ENCODE data around the gene UVRAG. TPM values are rescaled to one million over a fixed set of nuclear protein-coding genes. Genes with fewer than 3 reads are reported as not detected.
"Not testable (repeated sequence)": the region's sequence is repeated elsewhere in the genome, so short reads cannot be mapped to it uniquely, and the experiment has no call there.

The UVRAG gene
- total RNA-seq, 6 donors from 2014 or later = 23.3 to 72.3 (median 28.5) TPM

- 77 to 91% methylated on average over 9 of the region's 9 CpGs for WGBS, 2 donors
- no peaks in the 10 kb centered on the region for H3K9me3 ChIP-seq
- no peak for ATAC-seq (ENCODE audit: low FRiP score in 2 of 2)
- H3K4me1 ChIP-seq = no peaks in the 10 kb centered on the region
- H3K36me3 ChIP-seq = peaks cover 0 to 14% (median 0%) of the 10 kb centered on the region in 4 donors
- no peak overlapping the region for H3K27ac ChIP-seq
- H3K4me3 ChIP-seq = no peak overlapping the region
- TF ChIP-seq POLR2AphosphoS5 (IDR thresholded peaks at IDR 0.05) (no peak), EP300 (IDR thresholded peaks at IDR 0.05) (no peak), CTCF (IDR thresholded peaks at IDR 0.05) (no peak), POLR2A (IDR thresholded peaks at IDR 0.05) (no peak)
- no peak for DNase-seq
- no peaks in the 10 kb centered on the region for H3K27me3 ChIP-seq
Observed at GRCh38 chr11:75879737-75880136, 64.7 kb downstream of the UVRAG start.

GRCh38 chr11:75880343-75880742 is 65.3 kb downstream of the UVRAG start:
- peaks cover 0 to 14% (median 0%) of the 10 kb centered on the region in 4 donors for H3K36me3 ChIP-seq
- not testable (repeated sequence) for H3K27ac ChIP-seq; H3K4me3 ChIP-seq; DNase-seq; H3K27me3 ChIP-seq; H3K9me3 ChIP-seq; H3K4me1 ChIP-seq; ATAC-seq (ENCODE audit: low FRiP score in 2 of 2)
- WGBS, 2 donors = 84 to 92% methylated on average over 8 of the region's 8 CpGs

- DNase-seq = no peak
- no peaks in the 10 kb centered on the region for H3K4me1 ChIP-seq
- no peaks in the 10 kb centered on the region for H3K9me3 ChIP-seq
- no peak for TF ChIP-seq POLR2AphosphoS5 (IDR thresholded peaks at IDR 0.05)
- no peak for TF ChIP-seq POLR2A (IDR thresholded peaks at IDR 0.05)
- no peak for TF ChIP-seq CTCF (IDR thresholded peaks at IDR 0.05)
- no peak for TF ChIP-seq EP300 (IDR thresholded peaks at IDR 0.05)
- H3K36me3 ChIP-seq = peaks cover 0 to 14% (median 0%) of the 10 kb centered on the region in 4 donors
- no peak overlapping the region for H3K27ac ChIP-seq
- no peak for ATAC-seq (ENCODE audit: low FRiP score in 2 of 2)
- H3K27me3 ChIP-seq = no peaks in the 10 kb centered on the region
- H3K4me3 ChIP-seq = no peak overlapping the region
Observed at GRCh38 chr11:75884321-75884720, 69.3 kb downstream of the UVRAG start.

- H3K4me1 ChIP-seq = peaks cover 0 to 13% (median 0%) of the 10 kb centered on the region in 4 donors
- H3K9me3 ChIP-seq = no peaks in the 10 kb centered on the region
- TF ChIP-seq POLR2A (IDR thresholded peaks at IDR 0.05) = no peak
- no peak for TF ChIP-seq EP300 (IDR thresholded peaks at IDR 0.05)
- no peak for TF ChIP-seq POLR2AphosphoS5 (IDR thresholded peaks at IDR 0.05)
- TF ChIP-seq CTCF (IDR thresholded peaks at IDR 0.05) = no peak
- ATAC-seq (ENCODE audit: low FRiP score in 2 of 2) (no peak), DNase-seq (no peak)
- H3K27me3 ChIP-seq = no peaks in the 10 kb centered on the region
- peaks cover 0 to 7% (median 6%) of the 10 kb centered on the region in 4 donors for H3K36me3 ChIP-seq
- no peak overlapping the region for H3K27ac ChIP-seq
- 85 to 92% methylated on average over 3 of the region's 3 CpGs for WGBS, 2 donors
- no peak overlapping the region for H3K4me3 ChIP-seq
Observed at GRCh38 chr11:75888416-75888815, 73.4 kb downstream of the UVRAG start.

- ATAC-seq (ENCODE audit: low FRiP score in 2 of 2) (peak in 1 of 2 donors; percentile 76), DNase-seq (no peak)
- H3K27ac ChIP-seq = peak overlapping the region; percentile 7 to 70 (median 23)
- H3K36me3 ChIP-seq = peaks cover 0 to 7% (median 6%) of the 10 kb centered on the region in 4 donors
- no peaks in the 10 kb centered on the region for H3K27me3 ChIP-seq
- peaks cover 0 to 13% (median 0%) of the 10 kb centered on the region in 4 donors for H3K4me1 ChIP-seq
- H3K9me3 ChIP-seq = no peaks in the 10 kb centered on the region
- H3K4me3 ChIP-seq = no peak overlapping the region
- TF ChIP-seq EP300 (IDR thresholded peaks at IDR 0.05) (no peak), POLR2AphosphoS5 (IDR thresholded peaks at IDR 0.05) (no peak), POLR2A (IDR thresholded peaks at IDR 0.05) (no peak), CTCF (IDR thresholded peaks at IDR 0.05) (no peak)
- 45 to 63% methylated on average over 6 of the region's 6 CpGs for WGBS, 2 donors
Observed at GRCh38 chr11:75891947-75892739, 77.1 kb downstream of the UVRAG start.

Data from upper lobe of left lung (tissue), 6 donors.